Measurements from ENCODE around the gene CD47. TPM values are rescaled to one million over a fixed set of nuclear protein-coding genes. Genes with fewer than 3 reads are reported as not detected.

Gene CD47
- total RNA-seq, 1 donor from 2014 or later = 184 TPM

- CTCF ChIA-PET = interaction anchor here (1.8 to 1.9 kb wide), 2 partner anchors 14 to 18 kb away, joined by 4 to 5 read pairs; no protein-coding TSS in a partner anchor
Observed at GRCh38 chr3:108103886-108104797, 13.3 kb upstream of the CD47 start.

GRCh38 chr3:108103040-108103751 lies 12.4 kb upstream of the CD47 start:
- intact Hi-C loops (cut with micrococcal nuclease) = no loop called here
- ChIA-PET CTCF (interaction anchor here (1.9 kb wide), 1 partner anchor 19 kb away, joined by 5 read pairs; no protein-coding TSS in a partner anchor), POLR2A (interaction anchor here (0.6 to 10.4 kb wide), 3 partner anchors 7 to 35 kb away, joined by 3 to 188 read pairs (median 3); no protein-coding TSS in a partner anchor)
- no peaks in the 10 kb centered on the region for H3K27me3 Mint-ChIP-seq
- no peaks in the 10 kb centered on the region for H3K36me3 Mint-ChIP-seq (ENCODE audit: low read depth)
- peaks cover 71% of the 10 kb centered on the region for H3K4me1 Mint-ChIP-seq
- ATAC-seq (ENCODE audit: low read depth) = no peak
- no peak for DNase-seq
- H3K9me3 Mint-ChIP-seq = no peaks in the 10 kb centered on the region
- TF ChIP-seq, protein P1, sequence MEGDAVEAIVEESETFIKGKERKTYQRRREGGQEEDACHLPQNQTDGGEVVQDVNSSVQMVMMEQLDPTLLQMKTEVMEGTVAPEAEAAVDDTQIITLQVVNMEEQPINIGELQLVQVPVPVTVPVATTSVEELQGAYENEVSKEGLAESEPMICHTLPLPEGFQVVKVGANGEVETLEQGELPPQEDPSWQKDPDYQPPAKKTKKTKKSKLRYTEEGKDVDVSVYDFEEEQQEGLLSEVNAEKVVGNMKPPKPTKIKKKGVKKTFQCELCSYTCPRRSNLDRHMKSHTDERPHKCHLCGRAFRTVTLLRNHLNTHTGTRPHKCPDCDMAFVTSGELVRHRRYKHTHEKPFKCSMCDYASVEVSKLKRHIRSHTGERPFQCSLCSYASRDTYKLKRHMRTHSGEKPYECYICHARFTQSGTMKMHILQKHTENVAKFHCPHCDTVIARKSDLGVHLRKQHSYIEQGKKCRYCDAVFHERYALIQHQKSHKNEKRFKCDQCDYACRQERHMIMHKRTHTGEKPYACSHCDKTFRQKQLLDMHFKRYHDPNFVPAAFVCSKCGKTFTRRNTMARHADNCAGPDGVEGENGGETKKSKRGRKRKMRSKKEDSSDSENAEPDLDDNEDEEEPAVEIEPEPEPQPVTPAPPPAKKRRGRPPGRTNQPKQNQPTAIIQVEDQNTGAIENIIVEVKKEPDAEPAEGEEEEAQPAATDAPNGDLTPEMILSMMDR (IDR thresholded peaks at IDR 0.05) = no peak
- H3K27ac Mint-ChIP-seq = peak overlapping the region; percentile 87
- H3K4me3 Mint-ChIP-seq = no peak overlapping the region

More at GRCh38 chr3:108103886-108104797, 13.3 kb upstream of the CD47 start:
- H3K27ac Mint-ChIP-seq = peak overlapping the region; percentile 12
- H3K36me3 Mint-ChIP-seq (ENCODE audit: low read depth) = no peaks in the 10 kb centered on the region
- H3K4me3 Mint-ChIP-seq = no peak overlapping the region
- H3K9me3 Mint-ChIP-seq = no peaks in the 10 kb centered on the region
- peaks cover 70% of the 10 kb centered on the region for H3K4me1 Mint-ChIP-seq
- POLR2A ChIA-PET = interaction anchor here (10.4 kb wide), 1 partner anchor 20 kb away, joined by 188 read pairs; no protein-coding TSS in a partner anchor
- TF ChIP-seq, protein P1 (IDR thresholded peaks at IDR 0.05) = no peak
- ATAC-seq (ENCODE audit: low read depth) (no peak), DNase-seq (no peak)
- intact Hi-C loops (cut with micrococcal nuclease) = no loop called here
- no peaks in the 10 kb centered on the region for H3K27me3 Mint-ChIP-seq

DNA sequence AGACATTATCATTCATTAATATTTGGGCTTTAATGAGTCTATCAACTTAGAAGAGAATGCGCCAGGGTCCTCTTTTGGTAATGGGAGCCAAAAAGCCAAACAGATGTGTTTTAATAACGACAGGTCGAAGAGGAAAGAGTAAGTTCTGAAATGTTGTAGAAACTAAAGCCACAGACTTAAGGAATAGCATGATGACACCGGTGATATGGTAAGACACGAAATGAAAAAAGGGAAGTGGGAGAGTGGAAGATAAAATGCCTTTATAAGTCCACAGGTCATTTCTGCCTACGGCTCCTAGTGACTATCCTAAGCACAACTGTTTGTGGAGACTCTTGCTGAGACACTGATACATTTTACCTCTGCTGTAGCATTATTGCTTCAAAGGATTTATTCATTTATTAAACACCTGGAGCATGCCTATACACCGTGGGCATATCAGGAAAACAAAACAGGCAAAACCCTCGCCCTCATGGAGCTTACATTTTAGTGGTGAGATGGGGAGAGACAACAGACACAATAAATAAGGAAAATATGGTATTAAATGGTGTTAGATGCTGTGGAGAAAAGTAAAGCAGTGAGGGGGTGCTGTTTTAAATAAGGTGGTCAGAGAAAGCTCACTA lies 11.7 kb upstream of the CD47 start:
- POLR2A ChIA-PET = interaction anchor here (0.6 to 10.4 kb wide), 5 partner anchors 8 to 163 kb away, joined by 3 to 188 read pairs (median 9); partner anchors contain the start of gene IFT57
- peaks cover 74% of the 10 kb centered on the region for H3K4me1 Mint-ChIP-seq
- no peaks in the 10 kb centered on the region for H3K36me3 Mint-ChIP-seq (ENCODE audit: low read depth)
- no peaks in the 10 kb centered on the region for H3K9me3 Mint-ChIP-seq
- H3K27me3 Mint-ChIP-seq = no peaks in the 10 kb centered on the region
- H3K27ac Mint-ChIP-seq = peak overlapping the region; percentile 87
- TF ChIP-seq, protein P1 (IDR thresholded peaks at IDR 0.05) = no peak
- peak; percentile 22 for ATAC-seq (ENCODE audit: low read depth)
- DNase-seq = no peak
- CTCF ChIA-PET = interaction anchor here (1.9 kb wide), 1 partner anchor 20 kb away, joined by 5 read pairs; no protein-coding TSS in a partner anchor
- intact Hi-C loops (cut with micrococcal nuclease) = no loop called here
- peak overlapping the region; percentile 61 for H3K4me3 Mint-ChIP-seq

DNA sequence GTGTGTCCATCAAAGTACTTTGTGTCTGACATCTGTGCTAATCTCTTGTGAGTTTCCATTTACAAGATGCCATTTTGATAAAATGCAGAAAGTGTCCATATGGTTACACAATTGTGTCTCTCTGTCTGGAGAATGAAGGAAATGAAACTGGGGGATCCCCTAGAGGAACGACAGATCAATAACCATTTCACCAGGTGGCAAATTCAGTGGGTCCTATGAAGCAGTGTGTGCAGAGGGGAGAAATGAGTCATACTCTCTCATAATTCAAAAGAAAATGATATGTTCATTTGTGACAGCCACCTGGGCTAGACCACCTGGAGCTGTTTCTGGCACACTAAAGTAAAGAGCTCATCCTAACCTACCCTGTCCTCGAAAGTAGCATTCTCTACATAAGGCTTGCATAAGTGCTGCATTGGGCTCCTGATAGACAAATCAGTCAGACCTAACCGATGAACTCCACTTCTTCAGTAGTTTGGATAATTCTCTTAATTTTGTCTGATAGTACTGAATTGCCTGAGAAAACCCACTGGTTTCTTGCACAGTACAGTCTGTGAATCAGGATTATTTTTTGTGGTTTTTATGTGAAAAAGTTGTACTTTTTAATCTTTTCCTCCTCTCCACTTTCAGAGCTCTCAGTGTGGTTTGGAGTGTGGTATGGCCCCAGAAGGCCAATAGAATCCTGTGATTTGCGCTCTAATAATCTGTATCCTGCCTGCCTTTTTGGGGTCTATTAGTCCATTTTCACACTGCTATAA lies 10.3 kb upstream of the CD47 start:
- Mint-ChIP-seq H3K9me3 (no peaks in the 10 kb centered on the region), H3K4me3 (peak overlapping the region; percentile 61), H3K27ac (peak overlapping the region; percentile 87), H3K27me3 (no peaks in the 10 kb centered on the region), H3K36me3 (ENCODE audit: low read depth) (no peaks in the 10 kb centered on the region), H3K4me1 (peaks cover 71% of the 10 kb centered on the region)
- peak; percentile 82 for ATAC-seq (ENCODE audit: low read depth)
- intact Hi-C loops (cut with micrococcal nuclease) = loop anchor here (1.0 kb wide), 3 partner anchors 10 to 121 kb away; partner anchors contain the start of genes CD47 and IFT57
- POLR2A ChIA-PET = interaction anchor here (1.0 to 10.4 kb wide), 10 partner anchors 9 to 122 kb away, joined by 3 to 188 read pairs (median 4); partner anchors contain the start of gene IFT57
- TF ChIP-seq, protein P1 (IDR thresholded peaks at IDR 0.05) = no peak
- DNase-seq = no peak
- CTCF ChIA-PET = interaction anchor here (1.0 kb wide), 1 partner anchor 24 kb away, joined by 3 read pairs; no protein-coding TSS in a partner anchor
